Neural cell (in vitro differentiated cells): ENCODE data around the gene TCP11L1.

Experiments
- CTCF ChIP-seq: fragments of 450-650 bp; IDR thresholded peaks from 2 replicates; pipeline ENCODE4 v1.5.1; 2014; ENCODE audit warnings: antibody characterized with exemption, mild to moderate bottlenecking, moderate library complexity; ENCODE audit not compliant: poor library complexity, severe bottlenecking
- RAD21 ChIP-seq: fragments of 450-650 bp; conservative IDR thresholded peaks from 2 replicates; pipeline ENCODE4 v1.6.1; 2014; ENCODE audit warnings: antibody characterized with exemption, mild to moderate bottlenecking, moderate library complexity

GRCh38 chr11:33025339-33025722 is 14.0 kb upstream of the TCP11L1 start:
- TF ChIP-seq CTCF, result no peak
- no peak for TF ChIP-seq RAD21
